Thyroid gland (tissue), 4 donors: Measurements from ENCODE around the gene TBC1D22A. TPM values are rescaled to one million over a fixed set of nuclear protein-coding genes. Genes with fewer than 3 reads are reported as not detected.
A peak's percentile ranks its signal among the peaks of the same experiment; 100 is the strongest.

Experiments used
- DNase-seq, 2 donors: peaks; one replicate each; pipeline ENCODE4 v3.0.0-alpha.2; 2019
- H3K27ac ChIP-seq, 3 donors: fragments of 200-600 bp; sonication (generic); 1 replicate in 2 of 3; 2 replicates in 1 of 3; pipeline ENCODE4 v1.5.1; 2016 to 2019; ENCODE audit warnings: mild to moderate bottlenecking in 1 of 3, moderate library complexity in 1 of 3
- H3K27me3 ChIP-seq: fragments of 200-600 bp; sonication (generic); one replicate; pipeline ENCODE4 v1.5.1; 2019
- H3K36me3 ChIP-seq, 2 donors: fragments of 200-600 bp; sonication (generic); one replicate each; pipeline ENCODE4 v1.5.1; 2016 to 2019
- H3K4me1 ChIP-seq, 2 donors: fragments of 200-600 bp; sonication (generic); one replicate each; pipeline ENCODE4 v1.5.1; 2017 to 2019
- H3K4me3 ChIP-seq, 3 donors: fragments of 200-600 bp; sonication (generic); replicated peaks in 1 of 3; 1 replicate in 2 of 3; 2 replicates in 1 of 3; pipeline ENCODE4 v1.5.1; 2016; ENCODE audit warnings: mild to moderate bottlenecking in 1 of 3
- H3K9me3 ChIP-seq: fragments of 200-600 bp; sonication (generic); one replicate; pipeline ENCODE4 v1.5.1; 2017
- POLR2A ChIP-seq, 2 donors: fragments of 450-650 bp; IDR thresholded peaks; one replicate each; pipeline ENCODE4 v1.6.1; 2017; ENCODE audit warnings: antibody characterized with exemption in 2 of 2, mild to moderate bottlenecking in 2 of 2, moderate library complexity in 1 of 2
- WGBS, 2 donors: methylation state at CpG; one replicate each; pipeline ENCODE4 v1.1.5; 2017; 5-methylcytosine and 5-hydroxymethylcytosine counted together
- intact Hi-C: fragments of 100-400 bp; cut with DNase I; formaldehyde crosslinking; loops from one replicate; pipeline ENCODE4 v1.15.1; 2023
- total RNA-seq, 4 donors: library from RNA; depleted of rRNA; stranded (reverse); fragments of >200 nt; gene quantifications; one replicate each; pipeline ENCODE4 v1.2.3, GENCODE V29; 2016
- TF ChIP-seq, protein P1 (sequence below), 6 experiments: fragments of 200-600 bp in 3 of 6; fragments of 450-650 bp in 3 of 6; sonication (generic) in 3 of 6; IDR thresholded peaks; one replicate each; pipeline ENCODE4 v1.5.1; 2016 to 2019; ENCODE audit warnings: antibody characterized with exemption in 6 of 6, mild to moderate bottlenecking in 2 of 6, inconsistent platforms in 1 of 6, moderate library complexity in 1 of 6

The TBC1D22A gene
- total RNA-seq, 4 donors from 2014 or later: 26.7 to 34.6 (median 33.2) TPM

DNA sequence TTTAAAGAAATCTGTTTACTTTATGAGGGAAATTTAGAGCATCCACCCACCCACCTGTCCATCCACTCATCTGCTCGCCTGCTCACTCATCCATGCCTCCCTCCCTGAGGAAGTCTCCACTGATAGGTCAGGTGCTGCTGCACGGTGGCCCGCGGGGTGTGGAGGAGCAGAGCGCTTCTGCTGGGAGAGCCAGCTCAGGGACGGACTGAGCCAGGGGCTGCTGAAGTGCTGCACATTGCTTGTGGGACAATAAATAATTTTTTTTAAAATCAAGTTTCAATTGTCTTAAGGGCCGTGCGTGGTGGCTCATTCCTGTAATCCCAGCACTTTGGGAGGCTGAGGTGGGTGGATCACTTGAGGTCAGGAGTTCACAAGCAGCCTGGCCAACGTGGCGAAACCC, 148.9 kb downstream of the TBC1D22A start:
- no peak for TF ChIP-seq POLR2A (IDR thresholded peaks at IDR 0.05)
- TF ChIP-seq, protein P1, sequence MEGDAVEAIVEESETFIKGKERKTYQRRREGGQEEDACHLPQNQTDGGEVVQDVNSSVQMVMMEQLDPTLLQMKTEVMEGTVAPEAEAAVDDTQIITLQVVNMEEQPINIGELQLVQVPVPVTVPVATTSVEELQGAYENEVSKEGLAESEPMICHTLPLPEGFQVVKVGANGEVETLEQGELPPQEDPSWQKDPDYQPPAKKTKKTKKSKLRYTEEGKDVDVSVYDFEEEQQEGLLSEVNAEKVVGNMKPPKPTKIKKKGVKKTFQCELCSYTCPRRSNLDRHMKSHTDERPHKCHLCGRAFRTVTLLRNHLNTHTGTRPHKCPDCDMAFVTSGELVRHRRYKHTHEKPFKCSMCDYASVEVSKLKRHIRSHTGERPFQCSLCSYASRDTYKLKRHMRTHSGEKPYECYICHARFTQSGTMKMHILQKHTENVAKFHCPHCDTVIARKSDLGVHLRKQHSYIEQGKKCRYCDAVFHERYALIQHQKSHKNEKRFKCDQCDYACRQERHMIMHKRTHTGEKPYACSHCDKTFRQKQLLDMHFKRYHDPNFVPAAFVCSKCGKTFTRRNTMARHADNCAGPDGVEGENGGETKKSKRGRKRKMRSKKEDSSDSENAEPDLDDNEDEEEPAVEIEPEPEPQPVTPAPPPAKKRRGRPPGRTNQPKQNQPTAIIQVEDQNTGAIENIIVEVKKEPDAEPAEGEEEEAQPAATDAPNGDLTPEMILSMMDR (IDR thresholded peaks at IDR 0.05): no peak
- peak overlapping the region in 1 of 3 donors; percentile 6 for H3K27ac ChIP-seq
- H3K27me3 ChIP-seq: no peaks in the 10 kb centered on the region
- peaks cover 0 to 3% of the 10 kb centered on the region in 2 donors for H3K36me3 ChIP-seq
- intact Hi-C loops: no loop called here
- H3K9me3 ChIP-seq: no peaks in the 10 kb centered on the region
- 47 to 74% methylated on average over 10 of the region's 10 CpGs for WGBS, 2 donors
- peaks cover 0 to 6% of the 10 kb centered on the region in 2 donors for H3K4me1 ChIP-seq
- H3K4me3 ChIP-seq: no peak overlapping the region
- peak; percentile 55 to 58 for DNase-seq

DNA sequence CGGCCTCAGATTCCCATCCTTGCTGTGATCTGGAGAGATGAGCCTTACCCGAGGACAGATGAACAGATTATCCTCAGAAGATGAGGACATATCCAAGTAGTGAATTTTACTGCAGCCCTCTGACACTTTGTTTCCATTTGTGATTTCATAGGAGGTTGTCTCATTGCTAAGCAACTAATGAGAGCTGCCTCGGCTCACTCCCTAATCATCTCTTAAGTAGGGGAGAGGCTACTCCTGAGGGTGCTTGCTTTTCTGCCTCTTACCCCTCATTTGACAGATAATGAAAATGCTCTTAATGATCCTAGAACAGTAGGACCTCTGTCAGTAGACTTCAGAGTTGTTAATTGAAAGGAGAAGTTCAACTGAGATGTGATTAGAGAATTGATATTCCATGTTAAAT, 150.9 kb downstream of the TBC1D22A start:
- no peak for DNase-seq
- H3K36me3 ChIP-seq: peaks cover 0 to 3% of the 10 kb centered on the region in 2 donors
- no peak overlapping the region for H3K4me3 ChIP-seq
- no peaks in the 10 kb centered on the region for H3K27me3 ChIP-seq
- H3K9me3 ChIP-seq: no peaks in the 10 kb centered on the region
- TF ChIP-seq, protein P1 (IDR thresholded peaks at IDR 0.05): no peak
- TF ChIP-seq POLR2A (IDR thresholded peaks at IDR 0.05): no peak
- H3K27ac ChIP-seq: no peak overlapping the region
- 81 to 83% methylated on average over 3 of the region's 3 CpGs for WGBS, 2 donors
- peaks cover 0 to 6% of the 10 kb centered on the region in 2 donors for H3K4me1 ChIP-seq
- intact Hi-C loops: no loop called here

DNA sequence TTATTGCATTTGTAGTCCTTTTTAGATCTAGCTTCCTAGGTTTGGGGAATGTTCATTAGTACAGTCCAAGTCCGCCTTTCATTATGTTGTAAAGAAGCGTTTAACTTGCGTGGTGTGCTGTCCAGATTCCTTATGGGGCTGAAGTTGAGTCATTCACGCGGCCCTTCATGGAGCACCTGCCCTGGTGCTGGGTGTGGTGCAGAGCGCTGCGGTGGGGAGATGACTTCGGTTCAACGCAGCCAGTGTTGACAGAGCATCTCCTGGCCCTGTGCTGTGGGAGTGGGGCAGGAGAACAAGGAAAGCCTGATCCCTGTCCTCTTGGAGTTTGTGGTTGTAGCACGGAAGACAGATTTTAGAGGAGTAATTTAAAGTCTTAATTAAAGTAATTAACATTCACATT, 152.0 kb downstream of the TBC1D22A start:
- intact Hi-C loops: no loop called here
- no peaks in the 10 kb centered on the region for H3K27me3 ChIP-seq
- H3K27ac ChIP-seq: no peak overlapping the region
- TF ChIP-seq, protein P1 (IDR thresholded peaks at IDR 0.05): no peak
- no peak for TF ChIP-seq POLR2A (IDR thresholded peaks at IDR 0.05)
- DNase-seq: no peak
- peaks cover 0 to 6% of the 10 kb centered on the region in 2 donors for H3K4me1 ChIP-seq
- no peaks in the 10 kb centered on the region for H3K9me3 ChIP-seq
- no peak overlapping the region for H3K4me3 ChIP-seq
- WGBS, 2 donors: 84 to 91% methylated on average over 10 of the region's 10 CpGs
- peaks cover 0 to 3% of the 10 kb centered on the region in 2 donors for H3K36me3 ChIP-seq

DNA sequence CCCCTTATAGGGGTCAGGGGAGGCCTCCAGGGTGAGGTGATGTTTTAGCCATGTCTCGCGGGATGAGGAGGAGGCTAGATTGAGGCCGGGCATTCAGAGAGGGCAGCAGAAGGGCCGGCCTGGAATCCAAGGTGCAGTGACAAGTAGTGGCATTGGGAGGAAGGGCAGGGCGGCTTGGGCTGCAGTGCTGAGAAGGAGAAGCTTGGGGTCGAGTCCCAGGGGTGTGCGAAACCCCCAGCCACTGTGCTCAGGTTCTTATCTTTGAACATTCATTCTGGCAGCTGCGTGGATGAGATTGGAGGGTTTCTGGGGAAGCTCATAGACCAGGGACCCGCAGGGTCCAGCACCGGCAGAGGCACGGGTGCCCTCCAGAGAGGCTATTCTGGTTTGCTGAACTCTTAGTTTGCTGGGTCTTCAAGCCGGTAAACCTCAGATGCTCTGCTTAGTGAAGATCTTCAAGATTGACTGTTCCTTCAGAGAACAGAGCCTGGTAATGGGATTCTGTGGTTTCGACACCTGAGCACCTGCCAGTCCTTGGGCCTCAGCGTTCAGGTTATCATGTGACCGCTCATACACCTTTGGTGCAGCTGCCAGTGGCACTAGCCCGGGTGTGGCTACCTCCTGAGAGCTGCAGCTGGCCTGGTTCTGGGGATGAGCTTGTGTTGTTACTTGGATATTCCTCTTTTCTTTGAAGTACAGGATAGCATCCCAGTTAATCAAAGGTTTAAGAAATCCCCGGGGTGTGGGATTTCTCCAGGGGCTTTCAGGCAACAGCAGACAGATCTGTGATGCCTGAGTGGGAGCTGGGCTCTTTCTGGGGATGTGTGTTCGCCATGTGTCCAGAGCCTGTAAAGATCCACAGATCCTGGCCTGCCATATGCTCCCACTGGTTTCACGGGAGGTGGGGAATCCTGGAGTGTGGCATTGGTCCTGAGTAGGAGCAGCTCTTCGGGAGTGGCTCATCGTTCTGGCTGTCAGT, 152.8 kb downstream of the TBC1D22A start:
- WGBS, 2 donors: 92 to 95% methylated on average over 17 to 20 of the region's 21 CpGs
- Histone ChIP-seq H3K27me3 (no peaks in the 10 kb centered on the region), H3K4me3 (no peak overlapping the region), H3K36me3 (peaks cover 0 to 3% of the 10 kb centered on the region in 2 donors), H3K4me1 (peaks cover 0 to 6% of the 10 kb centered on the region in 2 donors), H3K27ac (no peak overlapping the region), H3K9me3 (no peaks in the 10 kb centered on the region)
- TF ChIP-seq POLR2A (IDR thresholded peaks at IDR 0.05): no peak
- TF ChIP-seq, protein P1 (IDR thresholded peaks at IDR 0.05): no peak
- intact Hi-C loops: no loop called here
- no peak for DNase-seq
